Measurements from ENCODE around the gene TEPSIN.

The TEPSIN gene

DNA sequence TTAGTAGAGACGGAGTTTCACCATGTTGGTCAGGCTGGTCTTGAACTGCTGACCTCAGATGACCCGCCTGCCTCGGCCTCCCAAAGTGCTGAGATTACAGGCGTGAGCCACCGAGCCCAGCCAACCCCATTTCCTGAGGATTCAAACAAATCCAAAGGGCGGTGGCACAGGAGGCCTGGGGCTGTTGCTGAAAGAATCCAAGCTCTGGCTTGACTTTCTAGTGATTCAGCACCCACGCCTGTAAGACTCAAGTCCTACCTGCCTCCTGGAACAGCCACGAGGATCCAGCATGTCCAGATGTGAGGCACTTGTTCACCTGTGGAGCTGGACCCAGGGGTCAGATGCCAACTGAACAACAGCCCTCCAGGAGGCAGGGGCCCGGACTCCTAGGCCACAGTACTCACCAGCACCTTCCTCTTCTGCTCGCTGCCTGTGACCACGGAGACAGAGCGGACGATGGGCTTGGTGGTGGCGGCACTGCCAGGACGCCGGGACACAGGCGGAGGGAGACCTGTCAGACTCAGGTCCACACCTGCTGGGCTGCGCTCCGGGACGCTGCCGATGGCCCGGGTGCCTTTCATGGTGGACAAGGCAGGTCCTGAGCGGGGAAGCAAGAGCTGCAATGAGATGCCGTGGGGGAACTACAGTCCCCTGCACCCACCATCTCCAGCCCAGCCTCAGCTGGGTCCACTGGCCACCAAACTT lies 19.2 kb downstream of the TEPSIN start:
- DNase-seq (ENCODE audit: low spot score) = no peak

- no peak for DNase-seq (ENCODE audit: low spot score)
These were observed 19.9 kb downstream of the TEPSIN start for GRCh38 chr17:81218991-81219390.

DNA sequence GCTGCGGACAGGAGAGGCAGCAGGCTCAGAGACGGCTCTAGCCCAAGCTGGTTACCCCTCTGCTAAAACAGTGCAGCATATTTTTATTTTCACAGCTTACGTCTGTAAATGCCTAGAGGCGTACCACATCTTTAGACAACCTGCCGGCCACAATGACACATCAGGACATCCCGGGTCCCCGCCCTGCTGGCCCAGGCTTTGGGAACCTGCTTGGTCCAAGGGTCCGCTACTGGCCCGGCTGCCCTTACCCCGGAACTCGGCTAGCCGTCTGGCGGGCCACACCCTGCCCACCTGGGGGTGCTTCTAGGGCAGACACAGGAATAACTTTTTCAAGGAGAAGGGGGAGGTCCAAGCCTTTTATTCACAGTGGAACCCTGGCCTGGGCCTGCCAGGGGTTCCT lies 20.4 kb downstream of the TEPSIN start:
- no peak for DNase-seq (ENCODE audit: low spot score)

GRCh38 chr17:81217491-81217890 lies 21.4 kb downstream of the TEPSIN start:
- DNase-seq (ENCODE audit: low spot score) = no peak

- DNase-seq (ENCODE audit: low spot score) = no peak
These were observed 24.9 kb downstream of the TEPSIN start for GRCh38 chr17:81213978-81214377.

DNA sequence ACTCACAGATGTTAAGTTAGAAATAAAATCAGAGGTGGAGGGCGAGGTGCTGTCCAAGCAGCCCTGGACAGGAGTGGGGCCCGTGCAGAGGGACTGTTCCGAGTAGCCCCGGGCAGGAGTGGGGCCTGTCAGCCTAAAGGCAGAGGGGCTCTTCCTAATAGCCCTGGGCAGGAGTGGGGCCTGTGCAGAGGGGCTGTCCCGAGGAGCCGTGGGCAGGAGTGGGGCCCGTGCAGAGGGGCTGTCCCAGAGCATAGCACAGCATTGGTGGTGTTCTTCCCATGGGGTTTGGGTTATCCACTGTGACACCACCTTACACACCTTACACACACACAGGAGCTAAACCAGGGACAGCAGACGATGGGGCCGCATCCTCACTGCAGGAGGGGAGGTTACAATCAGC lies 26.5 kb downstream of the TEPSIN start:
- DNase-seq (ENCODE audit: low spot score) = no peak

- no peak for DNase-seq (ENCODE audit: low spot score)
These were observed 28.0 kb downstream of the TEPSIN start for GRCh38 chr17:81210868-81211267.

- no peak for DNase-seq (ENCODE audit: low spot score)
These were observed 28.4 kb downstream of the TEPSIN start for GRCh38 chr17:81210466-81210865.

DNA sequence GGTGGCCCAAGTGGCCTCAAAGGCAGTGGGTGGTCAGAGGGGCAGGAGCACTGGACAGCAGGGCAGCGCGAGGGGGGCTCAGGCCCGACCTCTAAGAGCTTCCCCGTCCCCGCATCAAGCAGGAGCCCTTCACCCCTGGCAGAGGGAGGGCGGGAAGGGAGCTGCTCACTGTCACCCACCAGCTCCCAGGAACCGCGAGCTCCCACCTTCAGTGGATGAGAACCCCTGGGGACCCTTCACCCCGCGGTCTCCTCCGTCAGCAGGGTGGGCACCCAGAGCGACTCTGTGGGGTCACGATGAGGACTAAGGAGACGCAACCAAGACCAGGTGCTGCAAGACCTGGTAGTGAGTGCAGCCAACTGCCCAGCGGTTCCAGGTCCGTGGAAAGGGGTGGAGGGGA lies 29.7 kb downstream of the TEPSIN start:
- DNase-seq (ENCODE audit: low spot score) = no peak

DNA sequence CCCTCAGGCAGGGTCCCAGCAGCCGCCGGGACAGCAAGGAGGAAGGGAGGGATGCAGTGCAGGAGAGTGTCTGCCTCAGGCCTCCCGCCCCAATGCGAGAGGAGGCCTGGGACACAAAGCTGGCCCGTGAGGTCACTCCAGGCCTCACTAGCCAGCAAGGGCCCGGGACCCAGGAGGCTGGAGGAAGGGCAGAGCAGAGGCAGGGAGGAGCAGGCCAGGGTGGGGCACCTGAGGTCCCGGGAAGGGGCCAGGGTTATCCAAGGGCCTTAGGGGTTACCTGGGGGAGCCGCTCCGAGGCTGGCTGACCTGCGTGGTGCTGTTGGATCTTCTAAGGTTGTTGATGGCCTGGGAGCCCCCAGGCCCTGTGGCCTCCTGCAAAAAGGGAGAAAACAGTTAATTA lies 30.2 kb downstream of the TEPSIN start:
- no peak for DNase-seq (ENCODE audit: low spot score)

- no peak for DNase-seq (ENCODE audit: low spot score)
These were observed 31.0 kb downstream of the TEPSIN start for GRCh38 chr17:81207610-81208581.

DNA sequence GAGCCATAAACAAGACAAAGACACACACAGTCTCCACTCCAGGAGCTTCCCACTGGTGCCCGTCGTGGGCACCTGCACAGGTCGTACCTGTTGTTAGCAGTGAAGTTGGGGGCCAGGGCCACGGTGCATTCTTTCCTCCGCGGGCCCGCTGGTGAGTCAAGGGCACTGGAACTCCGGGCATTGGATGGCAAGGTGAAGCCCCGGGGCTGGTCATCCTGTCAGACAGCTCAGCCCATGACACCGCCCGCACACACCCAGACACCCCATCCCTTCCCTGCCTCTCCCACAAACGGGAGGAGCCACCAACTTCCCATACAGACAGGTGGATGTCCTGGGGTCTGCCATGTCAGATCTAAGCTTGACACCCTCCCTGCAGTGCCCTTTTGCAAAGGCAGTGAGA lies 32.2 kb downstream of the TEPSIN start:
- DNase-seq (ENCODE audit: low spot score) = no peak

- no peak for DNase-seq (ENCODE audit: low spot score)
These were observed 32.7 kb downstream of the TEPSIN start for GRCh38 chr17:81206166-81206565.

DNA sequence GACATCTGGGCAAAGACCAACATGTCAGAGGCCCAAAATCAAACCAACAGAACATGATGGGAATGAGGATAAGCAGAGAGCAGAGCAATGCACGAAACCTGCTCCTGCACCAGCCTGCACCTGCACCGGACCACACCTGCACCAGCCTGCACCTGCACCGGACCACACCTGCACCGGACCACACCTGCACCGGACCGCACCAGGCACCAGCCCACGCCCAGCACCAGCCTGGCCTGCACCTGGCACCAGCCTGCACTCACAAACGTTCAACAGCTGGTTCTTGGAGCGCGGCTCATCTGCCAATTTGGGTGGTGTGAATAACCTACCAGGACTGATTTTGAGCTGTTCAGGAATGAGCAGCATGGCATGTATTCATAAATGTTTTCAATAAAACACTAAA lies 34.3 kb downstream of the TEPSIN start:
- no peak for DNase-seq (ENCODE audit: low spot score)

DNA sequence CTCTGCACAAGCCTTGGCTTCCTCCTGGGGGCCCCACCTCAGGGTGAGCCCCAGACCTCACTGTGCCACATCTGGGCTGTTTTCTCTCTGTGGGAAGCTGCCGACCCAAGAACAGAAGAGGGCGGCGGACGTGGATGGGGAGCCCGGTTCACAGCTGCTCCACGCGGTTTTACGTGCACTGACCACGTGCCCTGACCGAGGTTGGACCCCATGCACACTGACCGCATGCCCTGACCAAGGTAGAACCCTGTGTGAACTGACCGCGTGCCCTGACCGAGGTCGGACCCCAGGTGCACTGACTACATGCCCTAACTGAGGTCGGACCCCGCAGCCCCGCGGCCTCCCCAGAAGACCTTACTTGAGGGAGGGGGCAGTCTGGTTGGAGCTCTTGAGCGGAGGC lies 35.7 kb downstream of the TEPSIN start:
- no peak for DNase-seq (ENCODE audit: low spot score)

GRCh38 chr17:81202318-81202717 lies 36.5 kb downstream of the TEPSIN start:
- no peak for DNase-seq (ENCODE audit: low spot score)

- DNase-seq (ENCODE audit: low spot score) = peak; percentile 88
These were observed 37.9 kb downstream of the TEPSIN start for GRCh38 chr17:81200695-81201580.

- no peak for DNase-seq (ENCODE audit: low spot score)
These were observed 38.7 kb downstream of the TEPSIN start for GRCh38 chr17:81200201-81200600.

DNA sequence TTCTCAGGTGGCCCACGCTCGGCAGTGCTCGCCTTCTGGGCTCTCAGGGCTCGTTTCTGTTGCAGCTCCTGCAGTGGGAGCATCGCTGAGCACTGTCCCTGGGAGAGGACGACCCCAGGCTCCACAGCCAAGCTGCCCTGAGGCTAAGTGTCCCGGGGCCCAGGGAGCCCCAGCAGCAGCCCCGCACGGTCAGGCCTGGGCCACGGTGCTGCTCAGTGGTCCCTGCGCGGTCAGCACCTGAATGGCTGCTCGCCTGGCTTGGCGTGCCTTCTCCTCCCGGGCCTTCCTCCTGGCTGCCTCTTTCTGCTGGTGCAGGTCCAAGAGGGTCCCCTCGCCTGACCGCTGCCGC lies 39.4 kb downstream of the TEPSIN start:
- DNase-seq (ENCODE audit: low spot score) = no peak

DNA sequence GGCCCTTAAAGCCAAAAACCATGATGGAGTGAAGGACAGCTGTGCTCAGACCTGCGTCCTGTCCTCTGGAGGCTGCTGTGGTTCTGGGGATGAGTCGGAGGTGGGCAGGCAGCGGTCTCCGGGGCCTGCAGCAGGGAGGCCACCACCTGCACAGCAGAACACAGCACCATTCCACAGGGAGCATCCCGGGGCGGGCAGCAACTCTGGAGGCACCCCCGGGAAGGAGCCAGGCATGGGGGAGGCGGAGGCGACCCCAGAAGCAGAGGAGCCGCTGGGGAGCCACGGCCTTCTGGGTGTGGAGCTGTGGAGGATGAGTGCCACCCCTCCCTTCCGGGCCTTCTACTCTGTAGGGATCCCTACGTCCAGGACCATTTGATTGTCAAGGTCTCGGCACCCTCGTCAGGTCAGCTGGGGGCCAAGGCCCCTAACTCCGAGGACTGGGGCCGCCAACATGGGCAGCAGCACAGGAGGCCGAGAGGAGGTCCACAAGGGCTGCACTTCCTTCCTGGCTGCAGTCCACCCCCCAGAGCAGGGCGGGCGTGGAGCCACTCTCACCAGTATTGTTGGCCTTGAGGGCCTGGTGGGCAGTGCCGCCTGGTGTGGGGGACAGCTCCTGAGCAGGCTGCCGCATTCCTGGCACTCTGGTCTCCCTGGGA lies 39.9 kb downstream of the TEPSIN start:
- DNase-seq (ENCODE audit: low spot score) = no peak

GRCh38 chr17:81197831-81198490 lies 40.9 kb downstream of the TEPSIN start:
- DNase-seq (ENCODE audit: low spot score) = no peak

Data from HuH-7.5 (cell line).